C4-2B (cell line): ENCODE results near the gene PIP5K1C.

ENCODE experiments used
- H3K27ac ChIP-seq: fragments of 450-650 bp; 2 replicates; pipeline ENCODE4 v1.5.1; 2017
- CTCF ChIP-seq: fragments of 450-650 bp; conservative IDR thresholded peaks from 2 replicates; pipeline ENCODE4 v1.5.1; 2017; ENCODE audit warnings: mild to moderate bottlenecking
- ZFX ChIP-seq: fragments of 450-650 bp; IDR thresholded peaks from 2 replicates; pipeline ENCODE4 v1.6.1; 2017

Gene PIP5K1C

GRCh38 chr19:3679138-3679537 is 21.1 kb downstream of the PIP5K1C start:
- TF ChIP-seq CTCF (no peak), ZFX (no peak)
- no peak overlapping the region for H3K27ac ChIP-seq

- no peak for TF ChIP-seq CTCF
- no peak for TF ChIP-seq ZFX
- no peak overlapping the region for H3K27ac ChIP-seq
Measured at GRCh38 chr19:3678188-3678587, 22.1 kb downstream of the PIP5K1C start.

GRCh38 chr19:3674784-3675543 is 25.3 kb downstream of the PIP5K1C start:
- TF ChIP-seq CTCF (no peak), ZFX (no peak)
- no peak overlapping the region for H3K27ac ChIP-seq

- no peak overlapping the region for H3K27ac ChIP-seq
- TF ChIP-seq ZFX, result no peak
- no peak for TF ChIP-seq CTCF
Measured at GRCh38 chr19:3673506-3674439, 26.5 kb downstream of the PIP5K1C start.

GRCh38 chr19:3672993-3673392 is 27.3 kb downstream of the PIP5K1C start:
- no peak overlapping the region for H3K27ac ChIP-seq
- TF ChIP-seq ZFX (no peak), CTCF (no peak)

- no peak overlapping the region for H3K27ac ChIP-seq
- TF ChIP-seq CTCF, result no peak
- TF ChIP-seq ZFX, result no peak
Measured at GRCh38 chr19:3672575-3672948, 27.7 kb downstream of the PIP5K1C start.
